Keratinocyte (primary cell): Measurements from ENCODE around the gene CRB2. TPM values are rescaled to one million over a fixed set of nuclear protein-coding genes. Genes with fewer than 3 reads are reported as not detected.

Experiments used
- DNase-seq: peaks from one replicate; pipeline ENCODE4 v3.0.0-alpha.2; 2011; ENCODE audit warnings: low read depth, missing footprints, low spot score
- FAIRE-seq: peaks from 2 replicates; lab custom pipeline; 2011; peaks lifted over from hg19 to GRCh38; lab: Jason Lieb, UNC
- H2AFZ ChIP-seq: 2 replicates; pipeline ENCODE4 v1.6.0; 2012; ENCODE audit warnings: low read length, control low read depth, inconsistent platforms; ENCODE audit not compliant: control insufficient read depth
- H3K27ac ChIP-seq: 2 replicates; pipeline ENCODE4 v1.5.1; 2011; ENCODE audit warnings: low read length; ENCODE audit not compliant: control insufficient read depth, insufficient read depth
- H3K27me3 ChIP-seq: 3 replicates; pipeline ENCODE4 v1.6.0; 2011; ENCODE audit warnings: low read length; ENCODE audit not compliant: control insufficient read depth, insufficient read depth; ENCODE audit errors: extremely low read depth
- H3K36me3 ChIP-seq, 2 experiments: 2 replicates in 1 of 2; 3 replicates in 1 of 2; pipeline ENCODE4 v1.5.1; 2011; ENCODE audit warnings: low read length in 2 of 2, mild to moderate bottlenecking in 1 of 2; ENCODE audit not compliant: control insufficient read depth in 2 of 2, insufficient read depth in 2 of 2; ENCODE audit errors: extremely low read depth in 1 of 2
- H3K4me1 ChIP-seq: 3 replicates; pipeline ENCODE4 v1.5.1; 2011; ENCODE audit warnings: low read length; ENCODE audit not compliant: control insufficient read depth, insufficient read depth; ENCODE audit errors: extremely low read depth
- H3K4me2 ChIP-seq: 3 replicates; pipeline ENCODE4 v1.6.0; 2011; ENCODE audit warnings: low read depth, low read length; ENCODE audit not compliant: control insufficient read depth, insufficient read depth; ENCODE audit errors: extremely low read depth
- H3K4me3 ChIP-seq, 3 experiments: fragments of 200-600 bp in 1 of 3; sonication (generic) in 1 of 3; 2 replicates in 2 of 3; 3 replicates in 1 of 3; pipeline ENCODE4 v1.5.1; 2011 to 2016; ENCODE audit warnings: low read length in 3 of 3, mild to moderate bottlenecking in 3 of 3, control low read depth in 2 of 3, inconsistent platforms in 1 of 3, low read depth in 1 of 3, mixed read lengths in 1 of 3, mixed run types in 1 of 3, moderate library complexity in 1 of 3; ENCODE audit not compliant: control insufficient read depth in 2 of 3, insufficient read depth in 2 of 3; ENCODE audit errors: extremely low read depth in 1 of 3
- H3K79me2 ChIP-seq: 2 replicates; pipeline ENCODE4 v1.6.0; 2012; ENCODE audit warnings: low read length; ENCODE audit not compliant: control insufficient read depth, insufficient read depth
- H3K9ac ChIP-seq: 3 replicates; pipeline ENCODE4 v1.6.0; 2011; ENCODE audit warnings: low read length; ENCODE audit not compliant: control insufficient read depth, insufficient read depth; ENCODE audit errors: extremely low read depth
- H3K9me1 ChIP-seq: 3 replicates; pipeline ENCODE4 v1.6.0; 2011; ENCODE audit warnings: low read length; ENCODE audit not compliant: control insufficient read depth, insufficient read depth; ENCODE audit errors: extremely low read depth
- H3K9me3 ChIP-seq: 2 replicates; pipeline ENCODE4 v1.5.1; 2012; ENCODE audit warnings: low read depth, low read length; ENCODE audit not compliant: control insufficient read depth
- H4K20me1 ChIP-seq: 3 replicates; pipeline ENCODE4 v1.6.0; 2011; ENCODE audit warnings: low read length; ENCODE audit not compliant: control insufficient read depth, insufficient read depth; ENCODE audit errors: extremely low read depth
- EZH2 ChIP-seq: IDR thresholded peaks from one replicate; pipeline ENCODE4 v1.6.1; 2012; ENCODE audit warnings: inconsistent platforms, mild to moderate bottlenecking, low read length, moderate library complexity
- dilution Hi-C: fragments of 300-500 bp; cut with MboI; formaldehyde crosslinking; loops from one replicate; pipeline ENCODE4 v1.7.0; 2020; ENCODE audit warnings: low sequenced_read_pairs; ENCODE audit not compliant: extremely low pct_ligation_motif_present
- polyA plus RNA-seq, 5 experiments: library from polyadenylated mRNA; depleted of rRNA in 3 of 5; stranded (reverse) in 3 of 5; stranded (forward) in 1 of 5; unstranded in 1 of 5; fragments of >200 nt; gene quantifications; 1 replicate in 1 of 5; 2 replicates in 3 of 5; 3 replicates in 1 of 5; pipeline versions ENCODE4 v1.2.1 to v1.2.3, GENCODE V29; 2011 to 2012; ENCODE audit warnings: missing spikeins in 2 of 5, low read depth in 1 of 5, low replicate concordance in 1 of 5
- TF ChIP-seq, protein P1 (sequence below), 3 experiments: IDR thresholded peaks in 1 of 3; conservative IDR thresholded peaks in 1 of 3; optimal IDR thresholded peaks in 1 of 3; 2 replicates in 2 of 3; 3 replicates in 1 of 3; pipeline versions ENCODE3 to v1.5.1; 2011; ENCODE audit warnings: low read length in 3 of 3, mild to moderate bottlenecking in 3 of 3, moderate library complexity in 2 of 3, control low read depth in 1 of 3, inconsistent platforms in 1 of 3; ENCODE audit not compliant: insufficient read depth in 2 of 3; ENCODE audit errors: extremely low read depth in 1 of 3

CRB2 gene
- polyA plus RNA-seq, 1 donor (not counting 4 experiments of a cell fraction or from before 2014, with no cell fraction given), result not detected

DNA sequence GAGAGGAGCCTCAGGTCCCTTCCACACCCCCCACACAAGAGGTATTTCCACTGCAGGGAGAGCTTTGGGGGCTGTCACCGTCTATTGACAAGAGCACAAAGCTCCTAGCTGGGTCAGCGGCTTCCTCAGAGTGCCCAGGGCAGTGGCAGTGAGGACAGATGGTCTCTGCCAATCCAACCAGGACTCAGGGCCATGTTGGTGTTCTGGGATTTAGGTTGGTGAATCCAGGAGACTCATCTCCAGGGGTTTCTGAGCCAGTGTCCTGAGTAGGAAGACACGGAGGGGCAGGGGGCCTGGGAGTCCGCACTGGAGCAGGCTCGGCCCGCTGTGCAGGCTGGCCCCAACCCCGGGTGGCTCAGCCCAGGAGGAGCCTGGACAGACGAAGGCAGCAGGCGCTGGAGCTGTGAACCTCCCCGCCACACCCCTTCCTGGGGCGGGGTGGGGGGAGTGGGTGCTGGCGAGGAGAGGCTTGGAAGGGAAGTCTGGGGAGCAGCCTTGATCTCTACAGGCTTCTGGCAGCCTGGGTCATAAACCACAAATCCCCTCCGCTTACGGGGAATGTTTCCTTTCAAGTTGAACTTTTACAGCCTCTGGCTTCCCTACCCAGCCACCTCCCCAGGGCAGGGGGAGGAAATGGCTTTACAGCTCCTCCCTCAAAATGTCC lies 19.6 kb downstream of the CRB2 start:
- H3K79me2 ChIP-seq, result no peaks in the 10 kb centered on the region
- H3K27me3 ChIP-seq, result peaks cover 57% of the 10 kb centered on the region
- no peak overlapping the region for H3K4me3 ChIP-seq
- no peaks in the 10 kb centered on the region for H3K36me3 ChIP-seq
- FAIRE-seq, result no peak
- H3K9me1 ChIP-seq, result no peaks in the 10 kb centered on the region
- no peaks in the 10 kb centered on the region for H3K4me1 ChIP-seq
- DNase-seq, result no peak
- H3K4me2 ChIP-seq, result no peak overlapping the region
- H3K27ac ChIP-seq, result no peak overlapping the region
- H2AFZ ChIP-seq, result no peak overlapping the region
- TF ChIP-seq EZH2, result no peak
- TF ChIP-seq, protein P1, sequence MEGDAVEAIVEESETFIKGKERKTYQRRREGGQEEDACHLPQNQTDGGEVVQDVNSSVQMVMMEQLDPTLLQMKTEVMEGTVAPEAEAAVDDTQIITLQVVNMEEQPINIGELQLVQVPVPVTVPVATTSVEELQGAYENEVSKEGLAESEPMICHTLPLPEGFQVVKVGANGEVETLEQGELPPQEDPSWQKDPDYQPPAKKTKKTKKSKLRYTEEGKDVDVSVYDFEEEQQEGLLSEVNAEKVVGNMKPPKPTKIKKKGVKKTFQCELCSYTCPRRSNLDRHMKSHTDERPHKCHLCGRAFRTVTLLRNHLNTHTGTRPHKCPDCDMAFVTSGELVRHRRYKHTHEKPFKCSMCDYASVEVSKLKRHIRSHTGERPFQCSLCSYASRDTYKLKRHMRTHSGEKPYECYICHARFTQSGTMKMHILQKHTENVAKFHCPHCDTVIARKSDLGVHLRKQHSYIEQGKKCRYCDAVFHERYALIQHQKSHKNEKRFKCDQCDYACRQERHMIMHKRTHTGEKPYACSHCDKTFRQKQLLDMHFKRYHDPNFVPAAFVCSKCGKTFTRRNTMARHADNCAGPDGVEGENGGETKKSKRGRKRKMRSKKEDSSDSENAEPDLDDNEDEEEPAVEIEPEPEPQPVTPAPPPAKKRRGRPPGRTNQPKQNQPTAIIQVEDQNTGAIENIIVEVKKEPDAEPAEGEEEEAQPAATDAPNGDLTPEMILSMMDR (optimal IDR thresholded peaks at IDR 0.05 in 1 of 3, IDR thresholded peaks at IDR 0.05 in 1 of 3, conservative IDR thresholded peaks at IDR 0.05 in 1 of 3; ENCODE audit: extremely low read depth in 1 of 3, insufficient read depth in 2 of 3, low read length in 3 of 3), result no peak
- H3K9me3 ChIP-seq, result no peaks in the 10 kb centered on the region
- dilution Hi-C loops, result no loop called here
- H3K9ac ChIP-seq, result no peak overlapping the region
- no peaks in the 10 kb centered on the region for H4K20me1 ChIP-seq

DNA sequence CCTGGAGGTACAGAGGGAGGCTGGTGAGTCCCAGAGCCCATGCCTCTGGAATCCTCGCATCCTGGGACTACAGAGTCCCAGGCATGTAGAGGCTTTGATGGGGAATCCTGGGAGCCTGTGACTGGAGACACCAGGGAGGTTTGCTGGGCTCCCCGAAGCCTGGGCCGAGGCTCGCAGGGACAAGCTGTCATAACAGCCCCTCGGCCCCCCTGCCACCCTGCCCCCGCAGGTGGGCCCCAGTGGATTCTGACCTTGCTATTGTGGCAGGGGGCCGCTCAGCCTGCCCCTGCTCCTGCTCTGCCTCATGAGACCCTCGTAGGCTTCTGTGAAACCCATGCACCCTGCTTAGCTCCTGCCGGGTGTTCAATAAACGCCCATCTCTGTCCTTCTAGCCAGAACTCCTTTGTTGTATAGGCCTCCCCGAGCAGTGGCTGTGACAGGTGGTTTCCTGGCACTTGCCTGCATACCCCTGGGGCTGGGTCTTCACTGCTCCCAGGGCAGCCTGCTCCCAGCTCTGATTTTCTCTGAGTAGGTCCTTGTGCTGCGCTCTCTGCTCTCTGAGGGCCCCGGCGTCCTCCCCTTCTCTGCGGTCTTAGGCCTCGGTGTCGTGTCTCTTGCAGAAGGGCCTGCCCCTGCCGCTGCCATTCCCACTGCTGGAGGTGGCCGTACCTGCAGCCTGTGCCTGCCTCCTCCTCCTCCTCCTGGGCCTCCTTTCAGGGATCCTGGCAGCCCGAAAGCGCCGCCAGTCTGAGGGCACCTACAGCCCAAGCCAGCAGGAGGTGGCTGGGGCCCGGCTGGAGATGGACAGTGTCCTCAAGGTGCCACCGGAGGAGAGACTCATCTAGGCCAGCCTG lies 20.4 kb downstream of the CRB2 start:
- FAIRE-seq (no peak), DNase-seq (no peak)
- Histone ChIP-seq H4K20me1 (no peaks in the 10 kb centered on the region), H3K36me3 (no peaks in the 10 kb centered on the region), H3K9me1 (no peaks in the 10 kb centered on the region), H3K27ac (no peak overlapping the region), H3K9ac (no peak overlapping the region), H3K4me1 (no peaks in the 10 kb centered on the region), H2AFZ (no peak overlapping the region), H3K27me3 (peaks cover 49% of the 10 kb centered on the region), H3K4me3 (no peak overlapping the region), H3K9me3 (no peaks in the 10 kb centered on the region), H3K79me2 (no peaks in the 10 kb centered on the region), H3K4me2 (no peak overlapping the region)
- dilution Hi-C loops, result no loop called here
- no peak for TF ChIP-seq EZH2
- TF ChIP-seq, protein P1 (optimal IDR thresholded peaks at IDR 0.05 in 1 of 3, IDR thresholded peaks at IDR 0.05 in 1 of 3, conservative IDR thresholded peaks at IDR 0.05 in 1 of 3; ENCODE audit: extremely low read depth in 1 of 3, insufficient read depth in 2 of 3, low read length in 3 of 3), result no peak
